Measurements from ENCODE around the gene PRELID3B. TPM values are rescaled to one million over a fixed set of nuclear protein-coding genes. Genes with fewer than 3 reads are reported as not detected.

Gene PRELID3B
- total RNA-seq, 1 experiment from 2014 or later: 52.6 TPM

DNA sequence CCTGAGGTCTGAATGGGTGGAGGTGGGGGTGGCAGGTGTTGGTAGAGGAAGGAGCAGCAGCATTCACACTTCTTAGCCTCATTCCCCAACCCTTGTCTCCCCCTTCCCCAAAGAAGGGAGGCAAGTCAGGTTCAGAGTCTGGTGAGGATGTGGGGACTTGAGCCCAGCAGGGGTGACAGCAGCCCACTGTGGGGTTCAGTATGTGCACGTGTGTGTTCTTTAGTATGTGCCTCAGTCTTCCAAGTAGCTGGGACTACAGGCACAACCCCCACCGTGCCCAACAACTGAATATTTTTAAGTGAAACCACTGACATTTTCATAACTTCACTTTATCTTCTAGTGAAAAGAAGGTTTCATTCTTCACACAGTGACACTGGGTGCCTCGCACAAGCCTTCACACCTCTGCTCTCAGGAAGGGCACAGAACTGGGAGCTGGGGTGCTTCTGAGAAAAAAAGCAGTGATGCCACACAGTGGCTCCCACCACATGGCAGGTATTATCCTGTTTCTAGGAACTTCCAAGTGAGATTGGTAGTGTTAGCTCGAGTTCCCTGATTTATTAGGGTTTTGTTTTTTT is 33.4 kb upstream of the PRELID3B start:
- no peak overlapping the region for H2AK5ac ChIP-seq (ENCODE audit: insufficient read length, low read length)
- no peaks in the 10 kb centered on the region for H4K20me1 ChIP-seq (ENCODE audit: control insufficient read depth, insufficient read depth, insufficient read length)
- no peaks in the 10 kb centered on the region for H3K79me2 ChIP-seq (ENCODE audit: insufficient read depth, low read length)
- H3K23ac ChIP-seq (ENCODE audit: insufficient read length, low read depth, low read length): no peak overlapping the region
- no peak overlapping the region for H4K5ac ChIP-seq (ENCODE audit: insufficient read length, low read depth, low read length)
- H3K4me2 ChIP-seq (ENCODE audit: insufficient read depth, insufficient read length, low read length): no peak overlapping the region
- no peaks in the 10 kb centered on the region for H3K79me1 ChIP-seq (ENCODE audit: insufficient read depth, low read depth, low read length, poor library complexity, severe bottlenecking)
- no peak overlapping the region for H3K9ac ChIP-seq (ENCODE audit: extremely low read depth, insufficient read length, low read length)
- no peak overlapping the region for H3T11ph ChIP-seq (ENCODE audit: low read length)
- no peak overlapping the region for H2BK120ac ChIP-seq (ENCODE audit: low read depth, low read length, poor library complexity, severe bottlenecking)
- H3K9me3 Mint-ChIP-seq: no peaks in the 10 kb centered on the region
- DNase-seq: no peak
- no peaks in the 10 kb centered on the region for H3K23me2 ChIP-seq (ENCODE audit: insufficient read length, low read depth, low read length, poor library complexity, severe bottlenecking)
- H3K27ac ChIP-seq (ENCODE audit: insufficient read length, low read depth, low read length): no peak overlapping the region
- peaks cover 16% of the 10 kb centered on the region for H3K27me3 Mint-ChIP-seq (ENCODE audit: low read depth)
- no peak overlapping the region for H2BK12ac ChIP-seq (ENCODE audit: insufficient read length, low read depth, low read length)
- no CpG with 5 or more reads among the region's 4 CpGs for WGBS (ENCODE audit: extremely low coverage, insufficient read length, low lambda C conversion rate)
- 0 out of 2 replicates have a peak, but pooled peaks cover 3% of the 10 kb centered on the region for H3K4me1 ChIP-seq (ENCODE audit: insufficient read depth, low read length)
- H4K91ac ChIP-seq (ENCODE audit: insufficient read length, low read depth, low read length): no peak overlapping the region
- H3K18ac ChIP-seq (ENCODE audit: insufficient read length, low read depth, low read length): no peak overlapping the region
- peaks cover 0 to 4% of the 10 kb centered on the region in 2 experiments; a peak in 2 of 4 replicates for H3K4me1 Mint-ChIP-seq
- no peak overlapping the region; a peak in 1 of 7 replicates for H3K27ac Mint-ChIP-seq
- H2BK20ac ChIP-seq (ENCODE audit: low read depth, low read length, poor library complexity, severe bottlenecking): no peak overlapping the region
- H3K27me3 ChIP-seq (ENCODE audit: insufficient read depth, low read length): no peaks in the 10 kb centered on the region
- H3K4me3 Mint-ChIP-seq: no peak overlapping the region; a peak in 1 of 5 replicates
- no peak overlapping the region for H4K8ac ChIP-seq (replicated peaks; ENCODE audit: insufficient read length, low read depth, low read length)
- no peak overlapping the region for H2BK15ac ChIP-seq (ENCODE audit: low read depth, low read length)
- no peaks in the 10 kb centered on the region for H3K36me3 Mint-ChIP-seq (ENCODE audit: insufficient read depth in 1 of 3, low read depth in 3 of 3)
- H3K14ac ChIP-seq (ENCODE audit: insufficient read depth, low read length): no peak overlapping the region
- no peak overlapping the region for H2BK5ac ChIP-seq (ENCODE audit: insufficient read length, low read length)
- no peak overlapping the region for H3K4ac ChIP-seq (ENCODE audit: low read depth, low read length)
- H3K9me3 ChIP-seq (ENCODE audit: control insufficient read depth, low read depth, low read length): no peaks in the 10 kb centered on the region
- TF ChIP-seq, protein P1, sequence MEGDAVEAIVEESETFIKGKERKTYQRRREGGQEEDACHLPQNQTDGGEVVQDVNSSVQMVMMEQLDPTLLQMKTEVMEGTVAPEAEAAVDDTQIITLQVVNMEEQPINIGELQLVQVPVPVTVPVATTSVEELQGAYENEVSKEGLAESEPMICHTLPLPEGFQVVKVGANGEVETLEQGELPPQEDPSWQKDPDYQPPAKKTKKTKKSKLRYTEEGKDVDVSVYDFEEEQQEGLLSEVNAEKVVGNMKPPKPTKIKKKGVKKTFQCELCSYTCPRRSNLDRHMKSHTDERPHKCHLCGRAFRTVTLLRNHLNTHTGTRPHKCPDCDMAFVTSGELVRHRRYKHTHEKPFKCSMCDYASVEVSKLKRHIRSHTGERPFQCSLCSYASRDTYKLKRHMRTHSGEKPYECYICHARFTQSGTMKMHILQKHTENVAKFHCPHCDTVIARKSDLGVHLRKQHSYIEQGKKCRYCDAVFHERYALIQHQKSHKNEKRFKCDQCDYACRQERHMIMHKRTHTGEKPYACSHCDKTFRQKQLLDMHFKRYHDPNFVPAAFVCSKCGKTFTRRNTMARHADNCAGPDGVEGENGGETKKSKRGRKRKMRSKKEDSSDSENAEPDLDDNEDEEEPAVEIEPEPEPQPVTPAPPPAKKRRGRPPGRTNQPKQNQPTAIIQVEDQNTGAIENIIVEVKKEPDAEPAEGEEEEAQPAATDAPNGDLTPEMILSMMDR (conservative IDR thresholded peaks at IDR 0.05): no peak
- no peak overlapping the region for H2AFZ ChIP-seq (ENCODE audit: low read length)
- no peak overlapping the region for H3K56ac ChIP-seq (ENCODE audit: insufficient read length, low read depth, low read length)
